AG04450 (cell line): ENCODE results near the gene USP3. TPM values are rescaled to one million over a fixed set of nuclear protein-coding genes. Genes with fewer than 3 reads are reported as not detected.
"Not testable (repeated sequence)": the region's sequence is repeated elsewhere in the genome, so short reads cannot be mapped to it uniquely, and the experiment has no call there.

Experiments
- CTCF ChIA-PET: fragments of 300-600, 350-600 bp; formaldehyde crosslinking; extraction: SDS; loops from one replicate; lab custom pipeline; 2022; ENCODE audit warnings: antibody characterized with exemption, inconsistent platforms; lab: Charles Lee
- POLR2A ChIA-PET: fragments of 350-600 bp; formaldehyde crosslinking; extraction: SDS; loops from one replicate; lab custom pipeline; 2021; ENCODE audit warnings: antibody characterized with exemption, inconsistent platforms; lab: Yijun Ruan, JAX
- DNase-seq: peaks from one replicate; pipeline ENCODE4 v3.0.0-alpha.2; 2011; ENCODE audit warnings: low read depth, low spot score
- H3K27ac ChIP-seq: one replicate; pipeline ENCODE4 v1.5.1; 2012; ENCODE audit warnings: low read depth, low read length, control low read depth
- H3K27me3 ChIP-seq: one replicate; pipeline ENCODE4 v1.6.0; 2012; ENCODE audit warnings: low read length; ENCODE audit not compliant: control insufficient read depth, insufficient read depth
- H3K4me3 ChIP-seq: 2 replicates; pipeline ENCODE4 v1.5.1; 2011; ENCODE audit warnings: mild to moderate bottlenecking, low read depth, low read length, control low read depth
- H3K9me3 ChIP-seq: 2 replicates; pipeline ENCODE4 v1.5.1; 2012; ENCODE audit warnings: low read length; ENCODE audit not compliant: control insufficient read depth, insufficient read depth
- CTCF ChIP-seq: IDR thresholded peaks from 2 replicates; pipeline ENCODE4 v1.5.1; 2011; ENCODE audit warnings: low read depth, low read length, control low read depth, inconsistent platforms
- polyA plus RNA-seq: library from polyadenylated mRNA; depleted of rRNA; stranded (reverse); fragments of >200 nt; gene quantifications from 2 replicates; pipeline ENCODE4 v1.2.3, GENCODE V29; 2011

Gene USP3
- polyA plus RNA-seq, 1 experiment: 30.7 TPM

- POLR2A ChIA-PET: no interaction called here
These were observed 21.5 kb upstream of the USP3 start for GRCh38 chr15:63482874-63483323.

DNA sequence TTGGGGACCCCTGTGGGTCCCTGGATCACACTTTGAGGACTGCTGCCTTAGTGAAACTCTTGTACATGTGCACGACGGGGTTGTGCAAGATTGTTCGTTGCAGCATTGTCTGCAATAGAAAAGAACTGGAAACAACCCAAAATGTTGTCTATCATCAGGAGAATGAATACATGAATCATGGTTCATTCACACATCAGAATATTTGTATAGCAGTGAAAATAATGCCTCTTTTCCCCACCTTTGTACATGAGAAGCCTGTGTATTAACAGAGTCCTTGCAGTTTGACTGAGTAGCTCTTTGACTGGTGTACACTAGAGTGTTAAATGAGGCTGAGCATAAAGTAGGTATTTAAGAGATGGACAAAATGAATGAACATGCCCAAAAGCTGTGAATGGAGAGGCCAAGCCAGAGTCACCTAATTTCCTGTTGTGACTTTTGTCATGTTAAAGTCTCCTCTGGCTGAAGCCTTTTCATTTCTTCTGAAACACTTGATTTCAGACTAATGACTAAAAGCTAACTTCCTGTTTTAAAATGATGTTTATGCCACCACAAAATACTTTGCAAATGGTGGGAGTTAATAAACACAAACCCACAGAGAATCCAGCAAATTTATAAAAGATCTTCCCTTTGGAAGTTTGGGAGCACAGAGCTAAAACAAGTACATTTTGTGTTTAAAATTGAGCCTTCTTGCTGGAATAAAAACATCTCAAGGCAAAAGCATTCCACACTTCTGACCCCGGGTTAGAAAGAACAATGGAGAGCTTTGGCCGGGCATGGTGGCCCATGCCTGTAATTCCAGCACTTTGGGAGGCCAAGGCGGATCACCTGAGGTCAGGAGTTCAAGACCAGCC lies 20.6 kb upstream of the USP3 start:
- ChIA-PET CTCF (interaction anchor here (1.4 to 2.4 kb wide), 3 partner anchors 17 to 126 kb away, joined by 3 to 8 read pairs (median 3); no protein-coding TSS in a partner anchor), POLR2A (no interaction called here)
- Histone ChIP-seq H3K27ac (no peak overlapping the region), H3K9me3 (no peaks in the 10 kb centered on the region), H3K27me3 (no peaks in the 10 kb centered on the region), H3K4me3 (no peak overlapping the region)
- TF ChIP-seq CTCF: no peak
- no peak for DNase-seq

More at GRCh38 chr15:63482874-63483323, 21.5 kb upstream of the USP3 start:
- TF ChIP-seq CTCF: no peak
- DNase-seq: no peak
- Histone ChIP-seq H3K27ac (no peak overlapping the region), H3K4me3 (no peak overlapping the region), H3K27me3 (no peaks in the 10 kb centered on the region), H3K9me3 (no peaks in the 10 kb centered on the region)
- CTCF ChIA-PET: interaction anchor here (0.5 to 2.4 kb wide), 3 partner anchors 16 to 127 kb away, joined by 3 to 8 read pairs (median 6); no protein-coding TSS in a partner anchor

DNA sequence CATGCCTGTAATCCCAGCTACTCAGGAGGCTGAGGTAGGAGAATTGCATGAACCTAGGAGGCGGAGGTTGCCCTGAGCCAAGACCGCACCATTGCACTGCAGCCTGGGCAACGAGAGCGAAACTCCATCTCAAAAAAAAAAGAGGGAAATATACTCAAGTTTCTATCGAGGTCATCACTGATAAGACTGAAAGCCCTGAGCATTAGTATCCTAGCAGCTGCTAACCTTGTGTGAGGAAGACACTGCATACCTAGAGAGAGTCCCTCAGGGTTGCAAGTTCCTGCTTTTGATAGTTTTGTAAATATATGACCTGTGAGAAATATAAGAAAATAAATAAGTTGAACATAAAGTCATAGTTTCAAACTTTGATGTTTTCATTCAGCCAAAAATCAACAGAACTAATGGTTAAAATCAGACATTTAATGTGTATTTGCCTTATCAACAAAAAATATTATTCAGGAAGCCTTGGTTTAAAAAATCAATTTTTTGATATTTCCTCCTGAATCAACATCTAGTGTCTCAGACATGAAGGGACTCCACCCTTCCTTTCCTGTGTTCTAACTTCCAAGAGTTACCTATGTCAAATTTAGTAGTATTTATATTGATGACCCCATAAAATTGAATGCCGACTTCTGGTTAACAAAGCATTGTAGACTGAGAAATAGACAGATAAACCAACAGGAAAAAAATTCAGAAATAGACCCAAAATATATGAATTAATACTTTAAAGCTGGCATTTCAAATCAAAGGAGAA lies 19.8 kb upstream of the USP3 start:
- POLR2A ChIA-PET: no interaction called here
- H3K4me3 ChIP-seq: no peak overlapping the region
- CTCF ChIA-PET: interaction anchor here (1.1 to 2.4 kb wide), 4 partner anchors 17 to 125 kb away, joined by 3 to 8 read pairs (median 3); no protein-coding TSS in a partner anchor
- H3K27ac ChIP-seq: no peak overlapping the region
- no peak for TF ChIP-seq CTCF
- no peaks in the 10 kb centered on the region for H3K9me3 ChIP-seq
- H3K27me3 ChIP-seq: no peaks in the 10 kb centered on the region
- no peak for DNase-seq

- Histone ChIP-seq H3K27ac (no peak overlapping the region), H3K9me3 (no peaks in the 10 kb centered on the region), H3K4me3 (no peak overlapping the region), H3K27me3 (no peaks in the 10 kb centered on the region)
- POLR2A ChIA-PET: interaction anchor here (0.7 to 0.9 kb wide), 2 partner anchors 9 to 14 kb away, joined by 3 to 4 read pairs; no protein-coding TSS in a partner anchor
- no peak for DNase-seq
- peak; percentile 90 for TF ChIP-seq CTCF
- CTCF ChIA-PET: interaction anchor here (0.5 to 1.9 kb wide), 30 partner anchors 9 to 954 kb away, joined by 3 to 13 read pairs (median 4); partner anchors contain the start of genes FBXL22 and USP3
These were observed 17.2 kb upstream of the USP3 start for GRCh38 chr15:63487076-63487757.

DNA sequence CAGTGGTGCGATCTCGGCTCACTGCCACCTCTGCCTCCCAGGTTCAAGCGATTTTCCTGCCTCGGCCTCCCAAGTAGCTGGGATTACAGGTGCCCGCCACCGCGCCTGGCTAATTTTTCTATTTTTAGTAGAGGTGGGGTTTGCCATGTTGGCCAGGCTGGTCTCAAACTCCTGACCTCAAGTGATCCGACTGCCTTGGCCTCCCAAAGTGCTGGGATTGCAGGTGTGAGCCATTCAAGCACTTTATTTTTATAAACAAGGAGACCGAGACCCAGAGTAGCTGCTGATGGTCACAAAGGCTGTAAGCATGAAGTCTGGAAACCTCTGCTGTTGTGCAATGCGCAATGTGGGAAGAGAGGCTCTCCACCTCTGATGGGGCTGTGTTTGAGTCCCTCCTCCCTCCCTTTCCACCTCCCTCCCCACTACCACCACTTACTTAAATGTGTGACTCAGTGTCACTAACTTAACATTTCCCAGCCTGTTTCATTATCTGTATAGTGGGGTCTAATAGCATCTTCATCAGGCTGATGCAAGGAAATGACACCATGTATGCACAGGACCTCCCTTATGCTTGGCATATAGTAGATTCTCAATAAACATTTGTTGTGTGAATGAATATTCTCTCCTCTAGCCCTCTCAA lies 16.5 kb upstream of the USP3 start:
- POLR2A ChIA-PET: interaction anchor here (0.7 to 0.9 kb wide), 2 partner anchors 9 to 14 kb away, joined by 3 to 4 read pairs; no protein-coding TSS in a partner anchor

More for the DNA sequence above, 16.5 kb upstream of the USP3 start:
- DNase-seq, H3K27me3 ChIP-seq, H3K9me3 ChIP-seq, H3K4me3 ChIP-seq, H3K27ac ChIP-seq: not testable (repeated sequence)
- CTCF ChIA-PET: interaction anchor here (0.5 to 1.9 kb wide), 23 partner anchors 8 to 955 kb away, joined by 3 to 13 read pairs (median 4); partner anchors contain the start of genes FBXL22 and USP3
